HG02678 (cell line): Measurements from ENCODE around the gene BCAR3.
"Not testable (repeated sequence)": the region's sequence is repeated elsewhere in the genome, so short reads cannot be mapped to it uniquely, and the experiment has no call there.

Source experiments
- ATAC-seq: cut with Tn5 transposase; IDR thresholded peaks from one replicate; pipeline ENCODE4 v1.9.1; 2021; ENCODE audit warnings: mild to moderate bottlenecking, moderate library complexity; ENCODE audit not compliant: unreplicated experiment

Gene BCAR3

GRCh38 chr1:93670141-93670540 is 11.5 kb downstream of the BCAR3 start:
- no peak for ATAC-seq

DNA sequence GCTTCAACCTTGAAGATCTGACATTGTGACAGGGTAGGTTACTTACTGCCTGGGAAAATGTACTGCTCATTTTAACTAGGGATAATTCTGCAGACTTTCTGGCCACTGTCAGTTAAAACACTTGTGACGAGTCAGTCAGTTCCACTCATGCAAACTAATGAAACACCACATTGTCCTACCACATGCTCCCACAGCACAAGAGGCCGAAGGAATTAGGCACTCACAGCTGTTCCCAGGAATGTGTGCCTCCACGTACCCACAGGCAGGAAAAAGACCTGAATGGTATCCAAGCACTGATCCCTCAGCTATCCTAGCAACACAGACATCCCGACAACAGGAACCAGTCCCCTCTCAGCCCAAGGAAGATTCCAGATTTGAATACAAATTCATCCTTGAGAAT is 12.3 kb downstream of the BCAR3 start:
- ATAC-seq: no peak

DNA sequence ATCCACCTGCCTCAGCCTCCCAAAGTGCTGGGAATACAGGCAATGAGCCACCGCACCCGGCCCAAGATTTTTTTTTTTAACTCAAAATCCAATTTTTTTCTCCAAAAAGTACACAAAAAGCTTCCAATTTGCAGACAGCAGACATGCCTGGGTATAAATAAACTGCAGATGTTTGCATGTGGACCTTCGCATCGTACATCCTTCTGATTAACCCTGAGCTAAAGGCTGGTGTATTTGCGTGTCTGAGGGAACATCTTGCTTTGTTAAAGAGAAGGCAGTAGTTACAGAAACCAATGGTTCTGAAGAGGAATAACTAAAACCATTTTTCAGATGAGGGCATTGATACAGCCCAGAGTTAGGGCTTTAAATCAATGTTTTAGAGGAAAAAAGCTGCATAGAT is 12.7 kb downstream of the BCAR3 start:
- no peak for ATAC-seq

- ATAC-seq: no peak
Measured at GRCh38 chr1:93668121-93668520, 13.5 kb downstream of the BCAR3 start.

GRCh38 chr1:93667642-93668041 is 14.0 kb downstream of the BCAR3 start:
- no peak for ATAC-seq

DNA sequence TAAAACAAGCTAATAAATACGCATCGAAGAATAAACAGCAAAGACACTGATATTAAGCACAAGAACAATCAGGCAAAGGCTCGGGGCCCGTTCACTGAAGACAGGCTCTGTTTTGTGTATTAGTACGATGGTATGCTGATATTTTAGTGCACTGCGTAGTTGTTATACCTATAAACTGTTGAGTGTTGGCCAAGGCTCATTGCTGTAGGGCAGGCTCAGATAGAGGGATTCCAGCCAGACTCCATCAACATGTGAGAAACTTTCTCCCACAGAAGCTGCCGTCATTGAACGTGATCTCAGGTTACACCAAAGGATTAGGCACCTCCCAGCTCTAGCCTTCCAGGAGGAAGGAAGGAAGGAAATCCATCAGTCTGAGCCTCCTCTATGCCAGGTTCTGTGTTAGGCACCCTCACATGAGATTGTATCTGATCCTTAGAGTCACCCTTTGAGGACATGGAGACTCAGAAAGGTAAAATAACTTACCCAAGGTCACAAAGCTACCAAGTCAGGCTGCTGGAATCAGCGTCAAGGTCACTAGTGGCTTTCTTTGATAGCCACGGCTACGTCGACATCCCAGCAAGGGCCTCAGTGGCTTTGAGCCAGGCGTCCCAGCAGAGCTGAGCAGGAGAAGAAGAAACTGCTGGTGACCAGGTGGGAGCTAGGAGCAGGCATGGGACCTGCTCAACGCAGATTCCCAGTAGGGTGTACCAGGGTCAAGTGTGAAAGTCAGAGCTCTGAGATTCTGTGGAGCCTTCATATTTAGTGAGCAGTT is 14.8 kb downstream of the BCAR3 start:
- no peak for ATAC-seq

GRCh38 chr1:93665015-93665414 is 16.6 kb downstream of the BCAR3 start:
- no peak for ATAC-seq

DNA sequence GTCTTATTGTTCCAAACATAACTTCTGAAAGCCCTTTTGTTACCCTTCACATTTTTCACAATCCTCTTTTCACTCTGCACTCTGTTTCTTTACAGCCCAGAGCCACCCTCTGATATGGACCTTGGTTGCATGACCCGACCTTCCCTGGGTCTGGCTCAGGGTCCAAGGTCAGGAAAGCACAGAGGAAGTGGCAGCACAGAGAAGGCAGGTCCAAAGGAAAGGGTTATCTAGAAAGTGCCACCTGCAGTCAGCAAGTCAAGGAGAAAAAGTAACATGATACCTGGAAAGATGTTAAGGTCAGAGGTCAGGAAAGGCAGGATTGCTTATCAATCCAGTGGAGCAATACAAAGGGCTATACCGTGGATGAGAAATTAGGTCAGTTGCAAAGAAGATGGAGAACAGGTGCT is 18.4 kb downstream of the BCAR3 start:
- no peak for ATAC-seq

DNA sequence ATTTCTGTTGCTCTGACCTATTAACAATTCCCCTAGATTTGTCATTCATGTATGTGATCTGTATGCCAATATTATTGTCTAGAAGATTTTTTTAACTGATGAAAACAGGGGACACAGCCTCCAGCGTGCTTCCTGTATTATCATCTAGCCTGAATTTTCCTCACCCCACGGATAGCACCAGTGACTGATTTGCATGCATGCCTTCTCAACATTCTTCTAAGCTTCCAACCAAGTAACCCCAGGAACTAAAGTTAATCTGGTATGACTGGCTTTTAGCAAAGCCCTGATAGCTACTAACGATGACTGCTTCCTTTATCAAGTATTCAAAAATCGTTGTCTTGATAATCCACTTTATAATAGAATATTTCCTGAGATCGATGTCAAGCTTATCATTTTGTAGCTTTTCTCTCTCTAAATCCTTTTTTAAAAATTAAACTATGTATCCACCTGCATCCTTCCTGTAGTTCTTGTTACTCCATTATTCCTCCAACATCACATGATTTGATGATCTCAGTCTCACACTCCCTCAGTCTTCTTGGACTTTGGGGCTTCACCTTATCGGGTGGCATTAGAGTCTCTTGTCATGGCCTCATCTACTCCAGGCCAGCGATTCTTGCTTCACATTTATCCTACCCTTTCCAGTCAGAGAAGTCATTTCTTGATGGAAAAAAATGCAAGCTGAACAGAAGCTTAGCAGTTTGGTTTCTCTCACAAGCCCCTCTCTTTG is 19.0 kb downstream of the BCAR3 start:
- no peak for ATAC-seq

- no peak for ATAC-seq
Measured at GRCh38 chr1:93661829-93662474, 19.7 kb downstream of the BCAR3 start.

GRCh38 chr1:93661341-93661740 is 20.3 kb downstream of the BCAR3 start:
- ATAC-seq: not testable (repeated sequence)

DNA sequence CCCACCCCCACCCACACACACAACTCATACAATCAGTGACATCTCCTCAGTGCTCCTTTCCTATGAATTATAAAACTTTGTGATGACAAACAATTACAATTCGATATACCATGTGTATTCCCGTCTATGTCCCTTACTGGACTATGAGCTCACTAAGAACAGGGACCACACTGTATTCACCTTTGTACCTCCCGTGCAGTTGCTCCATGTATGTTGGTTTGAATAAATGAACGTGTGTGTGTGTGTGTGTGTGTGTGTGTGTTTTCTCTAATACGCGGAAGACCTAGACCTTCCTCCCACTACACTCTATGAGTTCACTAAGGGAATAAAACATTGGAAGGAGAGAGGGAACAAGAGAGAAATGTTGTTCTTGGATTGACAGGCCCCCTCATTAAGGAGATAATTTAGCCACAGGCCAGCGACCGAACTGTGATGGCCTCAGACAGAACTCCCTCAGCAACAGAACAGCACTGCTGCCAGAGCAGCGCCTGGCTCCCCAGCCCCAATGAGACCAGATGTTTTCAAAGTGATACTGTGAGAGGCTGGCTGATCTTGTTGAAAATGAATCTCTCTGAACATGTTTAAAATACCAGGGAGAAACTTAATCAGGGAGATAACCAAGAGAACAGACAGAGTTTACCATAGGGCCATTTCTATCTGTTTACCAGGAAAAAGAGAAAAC is 21.7 kb downstream of the BCAR3 start:
- no peak for ATAC-seq

DNA sequence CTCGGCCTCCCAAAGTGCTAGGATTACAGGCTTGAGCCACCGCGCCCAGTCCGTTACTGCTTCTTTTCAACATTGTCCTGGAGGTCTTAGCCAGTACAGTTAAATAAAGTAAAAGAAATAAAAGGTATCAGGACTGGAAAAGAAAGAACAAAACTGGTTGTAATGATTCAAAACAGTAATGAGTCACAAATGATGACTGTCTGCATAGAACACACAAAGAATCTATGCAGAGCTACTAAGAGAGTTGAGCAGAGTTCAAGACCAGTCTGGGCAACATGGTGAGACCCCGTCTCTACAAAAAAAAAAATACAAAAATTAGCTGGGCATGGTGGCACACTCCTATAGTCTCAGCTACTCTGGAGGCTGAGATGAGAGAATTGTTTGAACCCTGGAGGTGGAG is 23.4 kb downstream of the BCAR3 start:
- ATAC-seq: no peak

DNA sequence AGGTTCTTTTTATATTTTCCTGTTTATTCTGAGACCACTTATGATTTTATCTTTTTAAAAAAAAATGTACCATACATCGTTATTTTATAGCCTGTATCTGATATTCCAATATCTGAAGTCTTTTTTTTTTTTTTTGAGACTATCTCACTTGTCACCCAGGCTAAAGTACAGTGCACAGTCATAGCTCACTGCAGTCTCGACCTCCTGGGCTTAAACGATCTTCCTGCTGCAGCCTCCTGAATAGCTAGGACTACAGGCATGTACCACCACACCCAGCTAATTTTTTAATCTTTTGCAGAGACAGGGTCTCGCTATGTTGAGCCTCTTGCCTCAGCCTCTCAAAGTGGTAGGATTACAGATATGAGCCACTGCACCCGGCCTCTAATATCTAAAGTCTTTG is 25.1 kb downstream of the BCAR3 start:
- ATAC-seq: no peak

DNA sequence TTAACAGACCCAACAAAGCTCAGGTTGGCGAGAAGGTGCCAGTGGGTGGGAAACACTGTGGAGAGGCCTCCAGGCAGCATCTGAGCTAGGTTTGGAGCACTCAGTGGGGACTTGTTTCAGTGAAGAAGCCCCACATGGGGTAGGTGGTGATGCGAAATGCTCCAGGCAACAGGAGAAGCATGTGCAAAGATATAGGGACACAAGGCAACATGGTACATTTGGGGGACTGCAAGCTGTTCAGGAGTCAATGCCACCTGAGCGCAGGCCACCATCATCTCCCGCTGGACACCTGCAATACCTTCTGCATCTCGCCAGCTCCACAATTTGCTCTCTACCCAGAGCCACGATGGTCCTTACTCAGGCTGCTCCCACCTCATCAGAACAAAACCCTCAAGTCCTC is 28.0 kb downstream of the BCAR3 start:
- ATAC-seq: no peak

GRCh38 chr1:93652323-93652949 is 29.2 kb downstream of the BCAR3 start:
- ATAC-seq: no peak

DNA sequence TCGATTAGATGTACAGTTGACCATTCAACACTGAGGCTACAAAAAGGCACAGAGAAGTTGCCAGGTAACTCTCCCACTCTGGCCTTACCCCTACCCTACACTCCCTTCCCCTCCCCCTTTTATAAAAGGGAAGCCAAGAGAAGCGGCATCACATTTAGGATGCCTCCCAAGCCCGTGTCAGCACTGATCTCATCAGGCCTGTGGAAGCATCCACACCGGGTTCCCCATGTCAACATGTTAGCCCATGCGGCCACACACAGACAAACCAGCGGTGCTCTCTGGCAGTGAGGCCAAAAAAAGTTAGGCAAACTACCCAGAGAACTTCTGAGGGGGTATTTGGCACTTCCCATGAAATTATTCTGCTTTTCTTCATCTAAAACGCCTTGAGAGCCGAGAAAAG is 29.9 kb downstream of the BCAR3 start:
- ATAC-seq: no peak

DNA sequence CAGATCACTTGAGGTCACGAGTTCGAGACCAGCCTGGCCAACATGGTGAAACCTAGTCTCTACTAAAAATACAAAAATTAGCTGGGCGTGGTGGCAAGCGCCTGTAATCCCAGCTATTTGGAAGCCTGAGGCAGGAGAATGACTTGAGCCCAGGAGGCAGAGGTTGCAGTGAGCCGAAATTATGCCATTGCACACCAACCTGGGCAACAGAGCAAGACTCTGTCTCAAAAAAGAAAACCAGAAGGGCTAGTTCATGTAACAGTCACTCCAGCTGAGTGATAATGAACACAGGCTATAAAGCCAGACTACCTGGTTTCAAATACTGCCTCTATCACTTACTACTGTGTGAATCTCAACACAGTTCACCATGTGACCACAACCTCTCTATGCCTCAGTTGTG is 31.5 kb downstream of the BCAR3 start:
- ATAC-seq: not testable (repeated sequence)

GRCh38 chr1:93649231-93649630 is 32.4 kb downstream of the BCAR3 start:
- no peak for ATAC-seq

GRCh38 chr1:93648656-93649055 is 33.0 kb downstream of the BCAR3 start:
- no peak for ATAC-seq

GRCh38 chr1:93641527-93641926 is 40.1 kb downstream of the BCAR3 start:
- no peak for ATAC-seq
